ENCODE data around the gene PHRF1. TPM values are rescaled to one million over a fixed set of nuclear protein-coding genes. Genes with fewer than 3 reads are reported as not detected.

Gene PHRF1
- total RNA-seq, 2 experiments from 2014 or later: 46.8 to 48.6 TPM

DNA sequence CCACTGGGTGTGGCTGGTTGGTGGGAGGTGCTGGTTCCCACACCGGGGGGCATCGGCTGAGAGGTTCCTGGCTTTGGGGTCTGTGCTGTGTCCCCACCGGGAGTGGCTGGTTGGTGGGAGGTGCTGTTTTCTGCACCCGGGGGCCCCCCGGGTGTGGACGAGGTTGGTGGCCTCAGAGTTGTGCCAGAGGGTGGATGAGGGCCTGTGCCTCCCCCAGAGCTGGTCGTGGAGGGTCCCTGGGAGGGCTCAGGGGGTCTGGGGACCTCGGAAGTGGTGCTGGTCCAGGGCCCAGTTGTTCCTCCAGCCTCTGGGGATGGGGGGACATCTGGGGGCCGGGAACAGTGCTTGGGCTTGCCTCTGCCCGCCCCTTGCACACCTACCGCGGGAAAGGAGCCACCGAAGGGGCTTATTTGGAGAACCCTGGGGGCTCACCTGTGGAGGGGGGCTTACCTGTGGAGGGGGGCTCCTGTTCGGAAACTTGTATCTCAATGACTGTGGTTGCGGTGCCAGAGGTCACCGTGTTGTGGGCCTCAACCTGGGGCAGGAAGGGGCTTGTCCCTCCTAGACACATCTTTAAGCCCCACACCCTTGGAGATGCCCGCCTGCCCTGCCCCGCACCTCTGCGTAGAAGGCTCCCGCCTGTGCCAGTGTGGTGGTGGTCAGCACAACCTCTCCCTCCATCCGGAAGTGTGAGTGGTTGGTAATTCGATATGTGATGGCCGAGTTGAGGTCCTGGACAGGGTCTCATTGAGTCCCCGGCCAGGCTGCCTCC is 42.8 kb downstream of the PHRF1 start:
- POLR2A ChIA-PET: no interaction called here
- H3K4me1 Mint-ChIP-seq: peaks cover 16% of the 10 kb centered on the region
- no peak overlapping the region for H3K4me3 Mint-ChIP-seq
- no peak overlapping the region for H3K27ac Mint-ChIP-seq
- CTCF ChIA-PET: no interaction called here
- DNase-seq: no peak
- H3K36me3 Mint-ChIP-seq (ENCODE audit: low read depth): peaks cover 12% of the 10 kb centered on the region
- H3K9me3 Mint-ChIP-seq: no peaks in the 10 kb centered on the region
- H3K27me3 Mint-ChIP-seq: no peaks in the 10 kb centered on the region

DNA sequence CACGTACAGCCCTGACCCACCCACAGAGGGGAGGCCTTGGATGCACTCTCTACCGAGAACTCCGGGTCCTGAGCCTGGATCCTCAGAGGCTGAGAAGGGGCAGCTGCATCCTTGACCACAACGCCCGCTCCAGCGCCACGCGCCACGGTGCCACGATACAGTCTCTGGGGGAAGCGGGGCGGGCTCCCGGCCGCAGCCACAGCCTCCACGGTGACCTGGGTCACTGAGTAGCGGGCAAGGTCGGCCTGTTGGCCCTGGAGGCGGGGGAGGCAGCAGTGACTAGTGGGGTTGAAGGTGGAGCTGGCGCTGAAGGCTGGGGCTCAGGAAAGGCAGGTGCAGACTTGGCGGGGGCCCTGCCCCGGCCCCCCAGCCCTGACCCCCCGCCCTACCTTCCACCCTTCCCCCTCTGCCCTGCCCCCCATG is 43.4 kb downstream of the PHRF1 start:
- Mint-ChIP-seq H3K4me3 (no peak overlapping the region), H3K36me3 (ENCODE audit: low read depth) (peaks cover 6% of the 10 kb centered on the region), H3K9me3 (no peaks in the 10 kb centered on the region), H3K27ac (no peak overlapping the region), H3K27me3 (no peaks in the 10 kb centered on the region), H3K4me1 (peaks cover 12% of the 10 kb centered on the region)
- ChIA-PET POLR2A (no interaction called here), CTCF (no interaction called here)
- DNase-seq: no peak

GRCh38 chr11:620201-620600 is 43.9 kb downstream of the PHRF1 start:
- no peak for DNase-seq

GRCh38 chr11:620935-621814 is 44.9 kb downstream of the PHRF1 start:
- H3K36me3 Mint-ChIP-seq (ENCODE audit: low read depth): no peaks in the 10 kb centered on the region
- CTCF ChIA-PET: no interaction called here
- H3K27me3 Mint-ChIP-seq: peaks cover 2% of the 10 kb centered on the region
- DNase-seq: no peak
- POLR2A ChIA-PET: interaction anchor here (0.8 kb wide), 1 partner anchor 8 kb away, joined by 7 read pairs; no protein-coding TSS in a partner anchor
- H3K4me1 Mint-ChIP-seq: peaks cover 8% of the 10 kb centered on the region
- H3K9me3 Mint-ChIP-seq: no peaks in the 10 kb centered on the region
- no peak overlapping the region for H3K27ac Mint-ChIP-seq
- no peak overlapping the region for H3K4me3 Mint-ChIP-seq

More at GRCh38 chr11:620201-620600, 43.9 kb downstream of the PHRF1 start:
- POLR2A ChIA-PET: no interaction called here
- Mint-ChIP-seq H3K27me3 (no peaks in the 10 kb centered on the region), H3K27ac (no peak overlapping the region), H3K4me1 (peaks cover 12% of the 10 kb centered on the region), H3K9me3 (no peaks in the 10 kb centered on the region), H3K4me3 (no peak overlapping the region), H3K36me3 (ENCODE audit: low read depth) (peaks cover 3% of the 10 kb centered on the region)
- CTCF ChIA-PET: no interaction called here

DNA sequence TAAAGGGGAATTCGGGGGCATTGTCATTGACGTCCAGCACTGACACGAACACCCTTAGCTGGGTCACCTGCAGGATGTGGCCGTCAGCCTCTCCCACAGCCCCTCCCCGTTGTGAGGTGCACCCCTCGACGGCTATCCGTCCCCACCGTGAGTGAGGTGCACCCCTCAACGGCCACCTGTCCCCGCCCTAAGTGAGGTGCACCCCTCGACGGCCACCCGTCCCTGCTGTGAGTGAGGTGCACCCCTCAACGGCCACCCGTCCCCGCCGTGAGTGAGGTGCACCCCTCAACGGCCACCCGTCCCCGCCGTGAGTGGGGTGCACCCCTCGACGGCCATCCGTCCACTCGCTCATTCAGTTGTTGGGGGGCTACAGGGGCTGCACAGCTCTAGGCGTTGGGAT is 45.6 kb downstream of the PHRF1 start:
- ChIA-PET POLR2A (no interaction called here), CTCF (no interaction called here)

GRCh38 chr11:623349-623869 is 47.1 kb downstream of the PHRF1 start:
- DNase-seq: no peak
- CTCF ChIA-PET: interaction anchor here (1.9 kb wide), 1 partner anchor 73 kb away, joined by 8 read pairs; no protein-coding TSS in a partner anchor
- Mint-ChIP-seq H3K27ac (no peak overlapping the region), H3K9me3 (no peaks in the 10 kb centered on the region), H3K36me3 (ENCODE audit: low read depth) (no peaks in the 10 kb centered on the region), H3K27me3 (peaks cover 17% of the 10 kb centered on the region), H3K4me3 (no peak overlapping the region), H3K4me1 (peaks cover 8% of the 10 kb centered on the region)
- POLR2A ChIA-PET: no interaction called here

More for the DNA sequence above, 45.6 kb downstream of the PHRF1 start:
- no peak overlapping the region for H3K27ac Mint-ChIP-seq
- peaks cover 7% of the 10 kb centered on the region for H3K27me3 Mint-ChIP-seq
- DNase-seq: no peak
- no peak overlapping the region for H3K4me3 Mint-ChIP-seq
- H3K36me3 Mint-ChIP-seq (ENCODE audit: low read depth): no peaks in the 10 kb centered on the region
- peaks cover 1% of the 10 kb centered on the region for H3K4me1 Mint-ChIP-seq
- H3K9me3 Mint-ChIP-seq: no peaks in the 10 kb centered on the region

GRCh38 chr11:623999-624704 is 47.9 kb downstream of the PHRF1 start:
- ChIA-PET POLR2A (no interaction called here), CTCF (interaction anchor here (1.9 kb wide), 1 partner anchor 72 kb away, joined by 8 read pairs; no protein-coding TSS in a partner anchor)
- no peak for DNase-seq
- Mint-ChIP-seq H3K4me3 (no peak overlapping the region), H3K4me1 (peaks cover 15% of the 10 kb centered on the region), H3K9me3 (no peaks in the 10 kb centered on the region), H3K36me3 (ENCODE audit: low read depth) (no peaks in the 10 kb centered on the region), H3K27me3 (peaks cover 22% of the 10 kb centered on the region), H3K27ac (no peak overlapping the region)

DNA sequence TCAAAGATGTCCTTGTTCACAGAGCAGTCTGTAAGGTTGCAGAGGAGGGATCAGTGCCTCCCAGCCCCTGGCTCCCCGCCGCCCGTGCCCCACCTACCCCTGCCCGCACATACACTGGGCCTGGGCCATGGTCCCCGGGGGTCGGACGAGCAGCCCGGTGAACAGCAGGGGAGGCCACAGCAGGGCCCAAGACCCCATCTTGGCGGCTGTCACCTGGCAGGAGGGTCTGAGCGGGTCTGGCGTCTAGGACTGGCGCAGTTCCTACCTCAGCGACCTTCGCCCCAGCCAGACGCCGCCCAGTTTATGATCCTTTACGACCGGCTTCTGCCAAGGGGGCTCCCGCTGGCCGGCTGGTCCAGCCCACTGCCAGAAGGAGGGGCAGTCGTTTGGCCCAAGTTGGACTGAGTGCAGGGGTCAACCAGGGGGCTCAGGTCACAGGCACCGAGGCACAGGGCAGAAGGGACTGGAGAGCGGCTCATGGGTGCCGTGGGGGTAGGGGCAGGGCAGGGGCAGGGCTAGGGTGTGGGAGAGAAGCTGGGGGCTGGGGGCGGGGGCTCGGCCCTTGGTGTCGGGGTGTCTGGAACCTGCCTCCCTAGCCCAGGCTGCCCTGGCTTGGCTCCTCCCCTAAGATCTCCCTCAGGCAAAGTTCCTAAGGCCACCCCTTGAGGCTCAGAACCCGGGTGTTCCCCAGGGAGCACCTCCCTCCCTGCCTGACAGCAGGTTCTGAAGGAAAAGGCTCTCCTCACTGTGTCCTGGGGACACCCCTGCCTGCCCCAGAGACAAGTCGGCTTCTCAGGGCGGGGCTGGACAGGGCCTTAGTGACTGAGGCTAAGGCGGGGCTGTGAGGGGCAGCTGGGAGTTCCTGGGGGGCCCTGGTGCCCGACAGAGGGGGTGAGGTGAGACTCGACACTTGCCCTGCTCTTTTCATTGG is 48.7 kb downstream of the PHRF1 start, which contains the start of gene CDHR5:
Gene CDHR5 (minus strand): TSS at position 251 of the 931 bp plus-strand sequence. CDS start 53 bp downstream, at position 198.
- CTCF ChIA-PET: interaction anchor here (0.8 to 1.9 kb wide), 2 partner anchors 9 to 71 kb away, joined by 3 to 8 read pairs; partner anchors contain the start of gene IRF7

DNA sequence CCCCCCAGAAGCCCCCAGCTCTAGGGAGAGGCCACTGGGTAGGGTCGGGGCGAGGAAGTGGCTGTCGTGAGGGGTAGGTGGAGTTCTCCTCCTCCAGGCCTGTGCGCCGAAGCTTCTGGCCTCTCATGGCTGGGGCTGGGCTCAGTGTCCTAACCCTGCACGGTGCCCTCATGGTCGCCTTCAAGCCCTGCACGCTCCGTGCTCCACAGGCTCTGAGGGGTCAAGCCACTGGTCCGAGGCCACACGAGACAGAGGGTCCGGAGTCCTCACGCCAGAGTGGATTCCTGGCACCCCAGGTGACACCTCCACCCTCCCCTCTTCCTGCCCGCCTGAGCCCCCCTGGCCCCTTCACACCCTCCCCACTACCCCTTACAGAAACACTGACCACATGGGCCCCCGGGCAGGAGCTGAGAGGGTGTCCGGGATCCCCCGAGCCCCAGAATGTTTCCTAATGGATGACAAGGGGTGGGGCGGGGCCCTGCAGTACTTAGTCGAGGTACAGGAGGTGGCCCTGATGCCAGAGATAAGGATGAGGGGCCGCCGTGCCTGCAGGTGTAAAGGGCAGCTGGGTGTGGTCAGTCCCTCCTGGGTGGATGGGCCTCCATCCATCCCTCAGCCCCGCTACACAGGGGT is 49.5 kb downstream of the PHRF1 start:
- H3K36me3 Mint-ChIP-seq (ENCODE audit: low read depth): peaks cover 2% of the 10 kb centered on the region
- H3K27me3 Mint-ChIP-seq: peaks cover 25% of the 10 kb centered on the region
- CTCF ChIA-PET: interaction anchor here (0.6 to 0.8 kb wide), 2 partner anchors 10 to 68 kb away, joined by 3 read pairs; partner anchors contain the start of gene IRF7
- H3K9me3 Mint-ChIP-seq: no peaks in the 10 kb centered on the region
- no peak for DNase-seq
- H3K27ac Mint-ChIP-seq: no peak overlapping the region
- H3K4me3 Mint-ChIP-seq: no peak overlapping the region
- H3K4me1 Mint-ChIP-seq: peaks cover 21% of the 10 kb centered on the region
- POLR2A ChIA-PET: no interaction called here

More for the DNA sequence above, 48.7 kb downstream of the PHRF1 start, which contains the start of gene CDHR5:
- Mint-ChIP-seq H3K9me3 (no peaks in the 10 kb centered on the region), H3K4me3 (no peak within 1 kb of the TSS), H3K36me3 (ENCODE audit: low read depth) (peaks cover 2% of the 10 kb centered on the region), H3K27ac (no peak within 1 kb of the TSS), H3K27me3 (peaks cover 25% of the 10 kb centered on the region), H3K4me1 (peaks cover 21% of the 10 kb centered on the region)
- POLR2A ChIA-PET: no interaction called here
- DNase-seq: no peak

DNA sequence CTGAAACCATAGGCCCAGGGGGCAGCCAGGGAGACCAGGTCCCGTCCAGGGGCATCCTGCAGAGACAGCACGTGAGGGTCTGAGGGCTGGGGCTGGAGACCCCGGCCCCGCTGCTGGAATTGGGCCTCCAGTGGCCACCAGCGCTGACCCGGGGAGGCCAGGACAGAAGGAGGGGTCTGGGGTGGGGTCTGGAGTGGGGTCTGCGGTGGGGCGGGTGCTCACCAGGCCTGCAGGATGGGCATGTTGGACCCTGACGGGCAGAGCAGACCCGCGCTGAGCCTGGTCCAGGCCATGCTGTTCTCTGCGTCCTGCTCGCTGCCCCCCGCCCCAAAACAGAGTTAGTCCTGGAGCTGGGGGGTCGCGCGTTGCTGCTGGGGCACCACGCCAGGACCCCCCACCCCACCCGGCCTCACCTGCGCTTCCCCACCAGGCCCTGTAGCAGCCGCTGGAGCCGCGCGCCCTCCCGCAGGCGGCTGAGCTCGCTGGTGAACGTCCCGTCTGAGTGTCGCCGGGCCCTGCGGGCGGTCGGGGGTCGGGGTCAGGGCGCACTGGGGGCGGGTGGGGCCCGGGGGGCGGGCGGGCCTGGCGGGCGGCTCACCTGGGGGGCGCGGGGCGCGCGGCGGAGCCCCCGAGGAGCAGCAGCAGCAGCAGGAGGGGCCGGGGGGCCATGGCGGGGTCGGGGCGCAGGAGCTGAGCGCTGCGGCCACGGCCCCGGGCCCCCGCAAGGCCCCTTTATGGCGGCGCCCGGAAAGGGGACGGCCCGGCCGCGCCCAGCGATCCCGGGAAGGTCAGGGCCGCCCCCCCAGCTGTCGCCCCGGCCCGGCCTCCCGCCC is 50.4 kb downstream of the PHRF1 start, which contains the start of gene SCT:
Gene SCT (minus strand): TSS at position 707 of the 833 bp plus-strand sequence. CDS start 38 bp downstream, at position 669.
- H3K9me3 Mint-ChIP-seq: no peaks in the 10 kb centered on the region
- H3K27ac Mint-ChIP-seq: no peak within 1 kb of the TSS
- no peak within 1 kb of the TSS for H3K4me3 Mint-ChIP-seq
- ChIA-PET CTCF (interaction anchor here (0.6 kb wide), 1 partner anchor 67 kb away, joined by 3 read pairs; no protein-coding TSS in a partner anchor), POLR2A (no interaction called here)
- peaks cover 25% of the 10 kb centered on the region for H3K27me3 Mint-ChIP-seq
- peaks cover 21% of the 10 kb centered on the region for H3K4me1 Mint-ChIP-seq
- peaks cover 2% of the 10 kb centered on the region for H3K36me3 Mint-ChIP-seq (ENCODE audit: low read depth)
- no peak for DNase-seq

DNA sequence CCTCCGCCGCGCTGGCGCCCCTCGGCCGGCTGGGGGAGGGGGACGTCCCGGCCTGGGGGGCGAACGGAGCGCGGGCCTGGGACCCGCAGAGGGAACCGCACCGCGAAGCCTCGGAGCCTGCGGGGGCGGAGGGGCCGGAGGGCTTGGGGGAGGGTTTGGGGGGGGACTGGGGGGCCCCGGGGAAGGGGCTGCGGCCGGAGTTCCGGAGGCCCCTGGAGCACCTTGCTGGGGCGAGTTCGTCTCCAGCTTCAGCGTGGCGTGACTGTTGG is 51.0 kb downstream of the PHRF1 start:
- peaks cover 21% of the 10 kb centered on the region for H3K4me1 Mint-ChIP-seq
- H3K27ac Mint-ChIP-seq: no peak overlapping the region
- peaks cover 25% of the 10 kb centered on the region for H3K27me3 Mint-ChIP-seq
- no peak overlapping the region for H3K4me3 Mint-ChIP-seq
- ChIA-PET CTCF (no interaction called here), POLR2A (no interaction called here)
- DNase-seq: no peak
- peaks cover 2% of the 10 kb centered on the region for H3K36me3 Mint-ChIP-seq (ENCODE audit: low read depth)
- no peaks in the 10 kb centered on the region for H3K9me3 Mint-ChIP-seq
